Gastrocnemius medialis (tissue), 4 donors: ENCODE data around the gene CD7.

Experiments
- CTCF ChIP-seq, 5 experiments: fragments of 450-650 bp in 3 of 5; fragments of 200-600 bp in 2 of 5; sonication (generic) in 2 of 5; IDR thresholded peaks in 4 of 5; conservative IDR thresholded peaks in 1 of 5; 1 replicate in 4 of 5; 2 replicates in 1 of 5; pipeline ENCODE4 v1.5.1; 2016 to 2019; ENCODE audit warnings: antibody characterized with exemption in 5 of 5, mild to moderate bottlenecking in 3 of 5, moderate library complexity in 3 of 5
- POLR2A ChIP-seq, 2 donors: fragments of 450-650 bp; IDR thresholded peaks; one replicate each; pipeline ENCODE4 v1.6.1; 2017; ENCODE audit warnings: antibody characterized with exemption in 2 of 2, mild to moderate bottlenecking in 2 of 2, moderate library complexity in 2 of 2

DNA sequence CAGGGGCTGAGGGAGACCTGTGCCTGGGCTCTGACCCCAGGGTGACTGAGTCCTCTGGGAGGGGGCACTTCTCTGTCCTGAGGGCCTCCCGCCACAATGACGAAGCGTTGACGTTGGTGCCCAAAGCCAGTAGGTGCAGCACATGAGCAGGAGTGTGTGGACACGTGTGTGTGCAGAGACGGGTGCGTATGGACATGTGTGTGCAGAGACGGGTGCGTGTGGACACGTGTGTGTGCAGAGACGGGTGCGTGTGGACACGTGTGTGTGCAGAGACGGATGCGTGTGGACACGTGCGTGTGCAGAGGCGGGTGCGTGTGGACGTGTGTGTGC lies 726 bp upstream of the CD7 start:
- TF ChIP-seq CTCF (IDR thresholded peaks at IDR 0.05 in 4 of 5, conservative IDR thresholded peaks at IDR 0.05 in 1 of 5) = no peak
- TF ChIP-seq POLR2A (IDR thresholded peaks at IDR 0.05) = no peak
